GM23338 (cell line): ENCODE data around the gene PVR. TPM values are rescaled to one million over a fixed set of nuclear protein-coding genes. Genes with fewer than 3 reads are reported as not detected.

Experiments used
- ATAC-seq: fragments of 200-7000 bp; cut with Tn5 transposase; 3 replicates; pipeline ENCODE4 v1.9.1; 2020
- DNase-seq: peaks from one replicate; pipeline ENCODE4 v3.0.0-alpha.2; 2015; ENCODE audit warnings: low spot score
- H2AFZ ChIP-seq: fragments of 200-600 bp; sonication (generic); 2 replicates; pipeline ENCODE4 v1.8.0; 2016; ENCODE audit warnings: antibody characterized with exemption, mild to moderate bottlenecking, moderate library complexity
- H3F3A ChIP-seq: fragments of 200-600 bp; sonication (generic); replicated peaks from 2 replicates; pipeline ENCODE4 v1.8.0; 2017; ENCODE audit warnings: antibody characterized with exemption, mixed run types, low read depth
- H3K27ac ChIP-seq: fragments of 200-600 bp; sonication (generic); 2 replicates; pipeline ENCODE4 v1.6.1; 2016; ENCODE audit warnings: low read depth
- H3K27me3 ChIP-seq: fragments of 200-600 bp; sonication (generic); 2 replicates; pipeline ENCODE4 v1.8.0; 2016; ENCODE audit warnings: mild to moderate bottlenecking, mixed run types, moderate library complexity; ENCODE audit not compliant: insufficient read depth
- H3K36me3 ChIP-seq: fragments of 200-600 bp; sonication (generic); 2 replicates; pipeline ENCODE4 v1.8.0; 2016; ENCODE audit warnings: mild to moderate bottlenecking; ENCODE audit not compliant: insufficient read depth
- H3K4me1 ChIP-seq: fragments of 200-600 bp; sonication (generic); 2 replicates; pipeline ENCODE4 v1.8.0; 2016; ENCODE audit warnings: mild to moderate bottlenecking, moderate library complexity; ENCODE audit not compliant: insufficient read depth
- H3K4me2 ChIP-seq: fragments of 200-600 bp; sonication (generic); 2 replicates; pipeline ENCODE4 v1.7.1; 2017; ENCODE audit warnings: mixed run types
- H3K4me3 ChIP-seq: fragments of 200-600 bp; sonication (generic); 2 replicates; pipeline ENCODE4 v1.6.1; 2016; ENCODE audit warnings: mixed run types
- H3K79me2 ChIP-seq: fragments of 200-600 bp; sonication (generic); replicated peaks from 2 replicates; pipeline ENCODE4 v1.8.0; 2017; ENCODE audit warnings: mild to moderate bottlenecking; ENCODE audit not compliant: insufficient read depth
- H3K9me2 ChIP-seq: fragments of 200-600 bp; sonication (generic); 2 replicates; pipeline ENCODE4 v1.8.0; 2017; ENCODE audit not compliant: insufficient read depth
- H4K20me1 ChIP-seq: fragments of 200-600 bp; sonication (generic); replicated peaks from 2 replicates; pipeline ENCODE4 v1.8.0; 2017; ENCODE audit warnings: mild to moderate bottlenecking; ENCODE audit not compliant: insufficient read depth
- H3K27ac Mint-ChIP-seq: 2 replicates; pipeline ENCODE4 v1.8.0; 2020; ENCODE audit warnings: inconsistent platforms, mild to moderate bottlenecking, moderate library complexity, mixed read lengths
- H3K27me3 Mint-ChIP-seq: 3 replicates; pipeline ENCODE4 v1.8.0; 2022; ENCODE audit warnings: low read depth, mild to moderate bottlenecking, moderate library complexity, mixed read lengths, inconsistent platforms; ENCODE audit not compliant: insufficient read depth, poor library complexity
- H3K36me3 Mint-ChIP-seq: 3 replicates; pipeline ENCODE4 v1.8.0; 2021; ENCODE audit warnings: low read depth, mild to moderate bottlenecking, inconsistent platforms, moderate library complexity, mixed read lengths
- H3K4me1 Mint-ChIP-seq: 3 replicates; pipeline ENCODE4 v1.8.0; 2020; ENCODE audit warnings: mild to moderate bottlenecking, inconsistent platforms, mixed read lengths
- H3K4me3 Mint-ChIP-seq: 3 replicates; pipeline ENCODE4 v1.8.0; 2021; ENCODE audit warnings: moderate library complexity, mild to moderate bottlenecking, inconsistent platforms, mixed read lengths
- H3K9me3 Mint-ChIP-seq: 3 replicates; pipeline ENCODE4 v1.8.0; 2020; ENCODE audit warnings: moderate library complexity, mild to moderate bottlenecking, inconsistent platforms, mixed read lengths
- CREB1 ChIP-seq: fragments of 250-450 bp; sonication (Bioruptor Pico); IDR thresholded peaks from 2 replicates; pipeline ENCODE4 v1.5.0; 2020; ENCODE audit warnings: low read depth, mild to moderate bottlenecking, moderate library complexity
- EZH2 ChIP-seq: fragments of 200-600 bp; sonication (generic); IDR thresholded peaks from one replicate; pipeline ENCODE4 v1.8.0; 2017; ENCODE audit warnings: antibody characterized with exemption, mild to moderate bottlenecking, low read depth; ENCODE audit not compliant: unreplicated experiment
- EZH2phosphoT487 ChIP-seq: fragments of 200-600 bp; sonication (generic); IDR thresholded peaks from one replicate; pipeline ENCODE4 v1.8.1; 2018; ENCODE audit warnings: antibody characterized with exemption; ENCODE audit not compliant: unreplicated experiment
- JUNB ChIP-seq: IDR thresholded peaks from one replicate; pipeline ENCODE4 v1.6.1; 2016; ENCODE audit warnings: antibody characterized with exemption; ENCODE audit not compliant: unreplicated experiment
- NANOG ChIP-seq: IDR thresholded peaks from 2 replicates; pipeline ENCODE4 v1.6.1; 2016; ENCODE audit warnings: antibody characterized with exemption, borderline replicate concordance
- POLR2AphosphoS5 ChIP-seq: IDR thresholded peaks from 2 replicates; pipeline ENCODE4 v1.6.1; 2016; ENCODE audit warnings: antibody characterized with exemption, low read depth
- REST ChIP-seq: IDR thresholded peaks from one replicate; pipeline ENCODE4 v1.6.1; 2018; ENCODE audit warnings: antibody characterized with exemption; ENCODE audit not compliant: unreplicated experiment
- STAT1 ChIP-seq: IDR thresholded peaks from one replicate; pipeline ENCODE4 v1.6.1; 2016; ENCODE audit warnings: antibody characterized with exemption; ENCODE audit not compliant: unreplicated experiment
- ZNF331 ChIP-seq: fragments of 250-450 bp; sonication (Bioruptor Pico); IDR thresholded peaks from 2 replicates; pipeline ENCODE4 v1.5.0; 2020; ENCODE audit warnings: low read depth, mild to moderate bottlenecking, moderate library complexity
- polyA plus RNA-seq: library from polyadenylated mRNA; unstranded; fragments of >200 nt; fragmentation: Nextera tagmentation; extraction: Ambion mirVana; gene quantifications from 2 replicates; pipeline ENCODE4 v1.2.1, GENCODE V29; 2016
- total RNA-seq: library from RNA; depleted of rRNA; stranded (reverse); fragments of >200 nt; shearing (Covaris generic); gene quantifications from 2 replicates; pipeline ENCODE4 v1.2.3, GENCODE V29; 2014
- TF ChIP-seq, protein P1 (sequence below): IDR thresholded peaks from 2 replicates; pipeline ENCODE4 v1.6.1; 2016; ENCODE audit warnings: antibody characterized with exemption
- TF ChIP-seq, protein P2 (sequence below), 2 experiments: fragments of 200-600 bp in 1 of 2; sonication (generic) in 1 of 2; conservative IDR thresholded peaks; 2 replicates each; pipeline versions ENCODE4 v1.5.1 to v1.6.1; 2016 to 2017; ENCODE audit warnings: antibody characterized with exemption in 2 of 2, low read depth in 2 of 2, mild to moderate bottlenecking in 2 of 2, moderate library complexity in 1 of 2

PVR gene
- total and polyA plus RNA-seq, 2 experiments from 2014 or later, result 4.8 to 19.0 TPM

GRCh38 chr19:44658069-44658733, 14.5 kb downstream of the PVR start:
- no peak overlapping the region for H2AFZ ChIP-seq
- peaks cover 65% of the 10 kb centered on the region for H3K36me3 Mint-ChIP-seq

GRCh38 chr19:44660081-44660480, 16.4 kb downstream of the PVR start:
- Mint-ChIP-seq H3K4me1 (no peaks in the 10 kb centered on the region; the same call in 2 of the 3 replicates), H3K4me3 (no peak overlapping the region), H3K9me3 (no peaks in the 10 kb centered on the region; the same call in 1 of the 3 replicates), H3K27me3 (peaks cover 8% of the 10 kb centered on the region), H3K36me3 (peaks cover 53% of the 10 kb centered on the region), H3K27ac (no peak overlapping the region)
- H3K4me3 ChIP-seq, result no peak overlapping the region
- DNase-seq (no peak), ATAC-seq (no peak)
- peaks cover 16% of the 10 kb centered on the region for H3K36me3 ChIP-seq
- no peak overlapping the region for H3K4me2 ChIP-seq
- H4K20me1 ChIP-seq, result 0 out of 2 replicates have a peak, but pooled peaks cover 2% of the 10 kb centered on the region
- H2AFZ ChIP-seq, result no peak overlapping the region
- no peaks in the 10 kb centered on the region for H3K27me3 ChIP-seq
- H3K79me2 ChIP-seq, result no peaks in the 10 kb centered on the region
- no peaks in the 10 kb centered on the region for H3K4me1 ChIP-seq
- no peak overlapping the region for H3K27ac ChIP-seq
- H3K9me2 ChIP-seq, result no peaks in the 10 kb centered on the region
- no peaks in the 10 kb centered on the region for H3F3A ChIP-seq
- TF ChIP-seq NANOG, result no peak
- TF ChIP-seq EZH2, result no peak
- TF ChIP-seq EZH2phosphoT487, result no peak
- TF ChIP-seq, protein P1, sequence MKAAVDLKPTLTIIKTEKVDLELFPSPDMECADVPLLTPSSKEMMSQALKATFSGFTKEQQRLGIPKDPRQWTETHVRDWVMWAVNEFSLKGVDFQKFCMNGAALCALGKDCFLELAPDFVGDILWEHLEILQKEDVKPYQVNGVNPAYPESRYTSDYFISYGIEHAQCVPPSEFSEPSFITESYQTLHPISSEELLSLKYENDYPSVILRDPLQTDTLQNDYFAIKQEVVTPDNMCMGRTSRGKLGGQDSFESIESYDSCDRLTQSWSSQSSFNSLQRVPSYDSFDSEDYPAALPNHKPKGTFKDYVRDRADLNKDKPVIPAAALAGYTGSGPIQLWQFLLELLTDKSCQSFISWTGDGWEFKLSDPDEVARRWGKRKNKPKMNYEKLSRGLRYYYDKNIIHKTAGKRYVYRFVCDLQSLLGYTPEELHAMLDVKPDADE, result no peak
- no peak for TF ChIP-seq POLR2AphosphoS5
- no peak for TF ChIP-seq REST
- TF ChIP-seq, protein P2, sequence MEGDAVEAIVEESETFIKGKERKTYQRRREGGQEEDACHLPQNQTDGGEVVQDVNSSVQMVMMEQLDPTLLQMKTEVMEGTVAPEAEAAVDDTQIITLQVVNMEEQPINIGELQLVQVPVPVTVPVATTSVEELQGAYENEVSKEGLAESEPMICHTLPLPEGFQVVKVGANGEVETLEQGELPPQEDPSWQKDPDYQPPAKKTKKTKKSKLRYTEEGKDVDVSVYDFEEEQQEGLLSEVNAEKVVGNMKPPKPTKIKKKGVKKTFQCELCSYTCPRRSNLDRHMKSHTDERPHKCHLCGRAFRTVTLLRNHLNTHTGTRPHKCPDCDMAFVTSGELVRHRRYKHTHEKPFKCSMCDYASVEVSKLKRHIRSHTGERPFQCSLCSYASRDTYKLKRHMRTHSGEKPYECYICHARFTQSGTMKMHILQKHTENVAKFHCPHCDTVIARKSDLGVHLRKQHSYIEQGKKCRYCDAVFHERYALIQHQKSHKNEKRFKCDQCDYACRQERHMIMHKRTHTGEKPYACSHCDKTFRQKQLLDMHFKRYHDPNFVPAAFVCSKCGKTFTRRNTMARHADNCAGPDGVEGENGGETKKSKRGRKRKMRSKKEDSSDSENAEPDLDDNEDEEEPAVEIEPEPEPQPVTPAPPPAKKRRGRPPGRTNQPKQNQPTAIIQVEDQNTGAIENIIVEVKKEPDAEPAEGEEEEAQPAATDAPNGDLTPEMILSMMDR (conservative IDR thresholded peaks at IDR 0.05; ENCODE audit: low read depth in 2 of 2), result no peak
- no peak for TF ChIP-seq STAT1
- TF ChIP-seq JUNB, result no peak
- TF ChIP-seq CREB1 (CRISPR knock-in tag), result no peak

More at GRCh38 chr19:44658069-44658733, 14.5 kb downstream of the PVR start:
- TF ChIP-seq NANOG, result no peak
- no peak for TF ChIP-seq POLR2AphosphoS5
- TF ChIP-seq, protein P1, result no peak
- no peak for TF ChIP-seq ZNF331 (CRISPR knock-in tag)
- TF ChIP-seq, protein P2 (conservative IDR thresholded peaks at IDR 0.05; ENCODE audit: low read depth in 2 of 2), result no peak
- no peaks in the 10 kb centered on the region; the same call in 2 of the 3 replicates for H3K4me1 Mint-ChIP-seq
- Histone ChIP-seq H3K36me3 (peaks cover 23% of the 10 kb centered on the region), H3F3A (no peaks in the 10 kb centered on the region), H3K9me2 (no peaks in the 10 kb centered on the region), H3K4me2 (no peak overlapping the region), H3K27ac (no peak overlapping the region), H4K20me1 (no peaks in the 10 kb centered on the region), H3K79me2 (no peaks in the 10 kb centered on the region), H3K4me1 (no peaks in the 10 kb centered on the region), H3K27me3 (no peaks in the 10 kb centered on the region), H3K4me3 (no peak overlapping the region)
- H3K27me3 Mint-ChIP-seq, result peaks cover 8% of the 10 kb centered on the region
- ATAC-seq, result no peak
- H3K27ac Mint-ChIP-seq, result no peak overlapping the region
- DNase-seq, result no peak
- H3K4me3 Mint-ChIP-seq, result no peak overlapping the region
- no peaks in the 10 kb centered on the region; the same call in 1 of the 3 replicates for H3K9me3 Mint-ChIP-seq
